GM23248 (cell line): ENCODE data around the gene STXBP6. TPM values are rescaled to one million over a fixed set of nuclear protein-coding genes. Genes with fewer than 3 reads are reported as not detected.

Source experiments
- DNase-seq: peaks from one replicate; pipeline ENCODE4 v3.0.0-alpha.2; 2015
- H2AFZ ChIP-seq: fragments of 200-600 bp; sonication (generic); 2 replicates; pipeline ENCODE4 v1.6.1; 2016; ENCODE audit warnings: antibody characterized with exemption
- H3F3A ChIP-seq: fragments of 200-600 bp; sonication (generic); 2 replicates; pipeline ENCODE4 v1.6.1; 2016; ENCODE audit warnings: mild to moderate bottlenecking, antibody characterized with exemption, mixed run types; ENCODE audit not compliant: insufficient read depth
- H3K27ac ChIP-seq: fragments of 200-600 bp; sonication (generic); 2 replicates; pipeline ENCODE4 v1.5.1; 2016; ENCODE audit warnings: mild to moderate bottlenecking
- H3K27me3 ChIP-seq: fragments of 200-600 bp; sonication (generic); replicated peaks from 2 replicates; pipeline ENCODE4 v1.6.1; 2016; ENCODE audit warnings: mild to moderate bottlenecking; ENCODE audit not compliant: insufficient read depth
- H3K36me3 ChIP-seq: fragments of 200-600 bp; sonication (generic); 2 replicates; pipeline ENCODE4 v1.6.1; 2016; ENCODE audit warnings: low read depth, mild to moderate bottlenecking
- H3K4me1 ChIP-seq: fragments of 200-600 bp; sonication (generic); 2 replicates; pipeline ENCODE4 v1.6.1; 2016; ENCODE audit warnings: mild to moderate bottlenecking; ENCODE audit not compliant: insufficient read depth
- H3K4me2 ChIP-seq: fragments of 200-600 bp; sonication (generic); one replicate; pipeline ENCODE4 v1.6.1; 2016; ENCODE audit warnings: mild to moderate bottlenecking; ENCODE audit not compliant: unreplicated experiment
- H3K4me3 ChIP-seq: fragments of 200-600 bp; sonication (generic); 2 replicates; pipeline ENCODE4 v1.5.1; 2016; ENCODE audit warnings: mild to moderate bottlenecking
- H3K79me2 ChIP-seq: fragments of 200-600 bp; sonication (generic); 2 replicates; pipeline ENCODE4 v1.6.1; 2016; ENCODE audit warnings: mild to moderate bottlenecking; ENCODE audit not compliant: insufficient read depth
- H3K9ac ChIP-seq: fragments of 200-600 bp; sonication (generic); 2 replicates; pipeline ENCODE4 v1.6.1; 2016; ENCODE audit warnings: mild to moderate bottlenecking
- H3K9me2 ChIP-seq: fragments of 200-600 bp; sonication (generic); 2 replicates; pipeline ENCODE4 v1.6.1; 2016; ENCODE audit warnings: mixed run types, mild to moderate bottlenecking, moderate library complexity; ENCODE audit not compliant: insufficient read depth
- H3K9me3 ChIP-seq: fragments of 200-600 bp; sonication (generic); one replicate; pipeline ENCODE4 v1.6.1; 2017; ENCODE audit warnings: low read depth
- H4K20me1 ChIP-seq: fragments of 200-600 bp; sonication (generic); 2 replicates; pipeline ENCODE4 v1.6.0; 2016; ENCODE audit not compliant: insufficient read depth
- EZH2 ChIP-seq: fragments of 200-600 bp; sonication (generic); IDR thresholded peaks from 2 replicates; pipeline ENCODE4 v1.6.1; 2018; ENCODE audit warnings: antibody characterized with exemption, mild to moderate bottlenecking; ENCODE audit not compliant: insufficient read depth, poor library complexity, severe bottlenecking
- EZH2phosphoT487 ChIP-seq: fragments of 200-600 bp; sonication (generic); IDR thresholded peaks from 2 replicates; pipeline ENCODE4 v1.6.1; 2018; ENCODE audit warnings: antibody characterized with exemption, moderate library complexity, mild to moderate bottlenecking, low read depth; ENCODE audit not compliant: insufficient read depth
- WGBS, 2 experiments: methylation state at CpG; one replicate each; pipeline ENCODE4 v1.1.6; 2015 to 2017; ENCODE audit warnings: low lambda C conversion rate in 2 of 2, low coverage in 1 of 2; ENCODE audit errors: missing lambda C conversion rate in 2 of 2; 5-methylcytosine and 5-hydroxymethylcytosine counted together
- in situ Hi-C: fragments of 300-500 bp; cut with MboI; formaldehyde crosslinking; loops from 2 replicates; pipeline ENCODE4 v1.15.0; 2020
- polyA plus RNA-seq: library from polyadenylated mRNA; unstranded; fragments of >200 nt; fragmentation: Nextera tagmentation; extraction: Ambion mirVana; gene quantifications from 2 replicates; pipeline ENCODE4 v1.2.1, GENCODE V29; 2016
- total RNA-seq: library from RNA; depleted of rRNA; stranded (reverse); fragments of >200 nt; shearing (Covaris generic); gene quantifications from 2 replicates; pipeline ENCODE4 v1.2.3, GENCODE V29; 2014

Gene STXBP6
- total and polyA plus RNA-seq, 2 experiments from 2014 or later: 13.9 to 19.6 TPM

GRCh38 chr14:24925771-24926374 is 124.1 kb downstream of the STXBP6 start:
- in situ Hi-C loops: no loop called here
- Histone ChIP-seq H3K27me3 (no peaks in the 10 kb centered on the region), H2AFZ (no peak overlapping the region), H3K4me3 (no peak overlapping the region), H3K4me2 (no peak overlapping the region), H3K9me3 (no peaks in the 10 kb centered on the region), H3K9me2 (no peaks in the 10 kb centered on the region), H3K79me2 (0 out of 2 replicates have a peak, but pooled peaks cover 21% of the 10 kb centered on the region), H3K9ac (no peak overlapping the region), H3F3A (no peaks in the 10 kb centered on the region), H3K27ac (no peak overlapping the region), H3K36me3 (no peaks in the 10 kb centered on the region), H3K4me1 (peaks cover 13% of the 10 kb centered on the region), H4K20me1 (no peaks in the 10 kb centered on the region)
- 85 to 88% methylated on average over 5 of the region's 5 CpGs for WGBS, 2 experiments
- TF ChIP-seq EZH2phosphoT487: no peak
- no peak for TF ChIP-seq EZH2
- DNase-seq: no peak

- Histone ChIP-seq H3K27me3 (no peaks in the 10 kb centered on the region), H3K9ac (no peak overlapping the region), H3K4me3 (no peak overlapping the region), H3K79me2 (0 out of 2 replicates have a peak, but pooled peaks cover 22% of the 10 kb centered on the region), H2AFZ (no peak overlapping the region), H3K27ac (no peak overlapping the region), H3K9me2 (no peaks in the 10 kb centered on the region), H3K4me1 (peaks cover 13% of the 10 kb centered on the region), H3K36me3 (no peaks in the 10 kb centered on the region), H3K9me3 (no peaks in the 10 kb centered on the region), H4K20me1 (no peaks in the 10 kb centered on the region), H3F3A (no peaks in the 10 kb centered on the region), H3K4me2 (no peak overlapping the region)
- in situ Hi-C loops: no loop called here
- 81 to 87% methylated on average over 3 of the region's 3 CpGs for WGBS, 2 experiments
- TF ChIP-seq EZH2phosphoT487 (no peak), EZH2 (no peak)
- no peak for DNase-seq
Measured at GRCh38 chr14:24924544-24924943, 125.4 kb downstream of the STXBP6 start.

GRCh38 chr14:24921903-24922302 is 128.0 kb downstream of the STXBP6 start:
- in situ Hi-C loops: no loop called here
- Histone ChIP-seq H3K36me3 (no peaks in the 10 kb centered on the region), H3K4me1 (peaks cover 13% of the 10 kb centered on the region), H2AFZ (peak overlapping the region; percentile 17; the same call in 1 of the 2 replicates), H3K9ac (no peak overlapping the region), H4K20me1 (no peaks in the 10 kb centered on the region), H3K4me2 (peak overlapping the region; percentile 60), H3K27ac (no peak overlapping the region), H3K4me3 (no peak overlapping the region), H3K9me3 (no peaks in the 10 kb centered on the region), H3K27me3 (no peaks in the 10 kb centered on the region), H3K79me2 (peaks cover 34% of the 10 kb centered on the region; the same call in 1 of the 2 replicates), H3F3A (no peaks in the 10 kb centered on the region), H3K9me2 (no peaks in the 10 kb centered on the region)
- DNase-seq: peak; percentile 67
- no peak for TF ChIP-seq EZH2
- no peak for TF ChIP-seq EZH2phosphoT487
- WGBS, 2 experiments: 0% methylated on average over 1 of the region's 1 CpG

- TF ChIP-seq EZH2phosphoT487: no peak
- TF ChIP-seq EZH2: no peak
- DNase-seq: no peak
- Histone ChIP-seq H3K27me3 (no peaks in the 10 kb centered on the region), H4K20me1 (no peaks in the 10 kb centered on the region), H3K36me3 (no peaks in the 10 kb centered on the region), H3K9ac (no peak overlapping the region), H3K4me1 (peaks cover 13% of the 10 kb centered on the region), H3K79me2 (peaks cover 41% of the 10 kb centered on the region; the same call in 1 of the 2 replicates), H3F3A (no peaks in the 10 kb centered on the region), H3K27ac (no peak overlapping the region), H3K4me2 (no peak overlapping the region), H2AFZ (no peak overlapping the region), H3K4me3 (no peak overlapping the region), H3K9me3 (no peaks in the 10 kb centered on the region), H3K9me2 (no peaks in the 10 kb centered on the region)
- WGBS, 2 experiments: 96 to 97% methylated on average over 4 of the region's 4 CpGs
- in situ Hi-C loops: no loop called here
Measured at GRCh38 chr14:24920265-24921075, 129.5 kb downstream of the STXBP6 start.
